Neural cell (in vitro differentiated cells): Measurements from ENCODE around the gene BORA. TPM values are rescaled to one million over a fixed set of nuclear protein-coding genes. Genes with fewer than 3 reads are reported as not detected.

Experiments
- H2AFZ ChIP-seq: fragments of 200-600, 300-800 bp; sonication (generic), shearing (Covaris generic); 2 replicates; pipeline ENCODE4 v1.6.0; 2014; ENCODE audit warnings: low read depth, mild to moderate bottlenecking, antibody characterized with exemption, low read length, moderate library complexity
- H3F3A ChIP-seq: fragments of 200-600 bp; shearing (Covaris generic); 2 replicates; pipeline ENCODE4 v1.6.1; 2016; ENCODE audit warnings: mild to moderate bottlenecking, moderate library complexity, mixed read lengths, antibody characterized with exemption, low read length; ENCODE audit not compliant: insufficient read depth, poor library complexity, severe bottlenecking
- H3K27ac ChIP-seq: fragments of 200-600, 300-800 bp; sonication (generic), shearing (Covaris generic); 2 replicates; pipeline ENCODE4 v1.5.1; 2014; ENCODE audit warnings: mild to moderate bottlenecking, low read length, moderate library complexity
- H3K27me3 ChIP-seq: fragments of 300-800, 200-600 bp; sonication (generic), shearing (Covaris generic); 2 replicates; pipeline ENCODE4 v1.6.0; 2014; ENCODE audit warnings: mild to moderate bottlenecking, low read depth, low read length, moderate library complexity; ENCODE audit not compliant: insufficient read depth
- H3K36me3 ChIP-seq: fragments of 300-800, 200-600 bp; sonication (generic), shearing (Covaris generic); 2 replicates; pipeline ENCODE4 v1.5.1; 2014; ENCODE audit warnings: mild to moderate bottlenecking, antibody characterized with exemption, low read length, moderate library complexity; ENCODE audit not compliant: insufficient read depth
- H3K4me2 ChIP-seq: fragments of 300-800, 200-600 bp; sonication (generic), shearing (Covaris generic); 2 replicates; pipeline ENCODE4 v1.6.0; 2014; ENCODE audit warnings: mild to moderate bottlenecking, low read length
- H3K4me3 ChIP-seq: fragments of 300-800, 200-600 bp; sonication (generic), shearing (Covaris generic); 2 replicates; pipeline ENCODE4 v1.5.1; 2014; ENCODE audit warnings: mild to moderate bottlenecking, low read length, moderate library complexity
- H3K79me2 ChIP-seq: fragments of 200-600 bp; shearing (Covaris generic); replicated peaks from 2 replicates; pipeline ENCODE4 v1.6.0; 2014; ENCODE audit warnings: mild to moderate bottlenecking, low read length, moderate library complexity; ENCODE audit not compliant: insufficient read depth
- H3K9ac ChIP-seq: fragments of 300-800, 200-600 bp; sonication (generic), shearing (Covaris generic); 2 replicates; pipeline ENCODE4 v1.6.1; 2016; ENCODE audit warnings: mild to moderate bottlenecking, low read length, mixed read lengths
- H3K9me2 ChIP-seq: fragments of 200-600 bp; shearing (Covaris generic); 2 replicates; pipeline ENCODE4 v1.6.1; 2016; ENCODE audit warnings: mild to moderate bottlenecking, low read length, mixed read lengths; ENCODE audit not compliant: insufficient read depth
- H3K9me3 ChIP-seq: fragments of 200-600, 300-800 bp; sonication (generic), shearing (Covaris generic); 2 replicates; pipeline ENCODE4 v1.6.1; 2016; ENCODE audit warnings: mild to moderate bottlenecking, mixed run types, low read length, moderate library complexity, mixed read lengths
- H4K20me1 ChIP-seq: fragments of 200-600 bp; shearing (Covaris generic); 2 replicates; pipeline ENCODE4 v1.6.1; 2016; ENCODE audit warnings: mild to moderate bottlenecking, mixed run types; ENCODE audit not compliant: insufficient read depth
- CTCF ChIP-seq: fragments of 450-650 bp; IDR thresholded peaks from 2 replicates; pipeline ENCODE4 v1.5.1; 2014; ENCODE audit warnings: antibody characterized with exemption, mild to moderate bottlenecking, moderate library complexity; ENCODE audit not compliant: poor library complexity, severe bottlenecking
- EP300 ChIP-seq: fragments of 450-650 bp; conservative IDR thresholded peaks from 2 replicates; pipeline ENCODE4 v1.6.1; 2014; ENCODE audit warnings: antibody characterized with exemption, mild to moderate bottlenecking, moderate library complexity; ENCODE audit not compliant: poor library complexity, severe bottlenecking
- EZH2 ChIP-seq: fragments of 200-600, 300-800 bp; shearing (Covaris generic), sonication (generic); IDR thresholded peaks from 2 replicates; pipeline ENCODE4 v1.6.1; 2014; ENCODE audit warnings: antibody characterized with exemption, low read length, borderline replicate concordance, mild to moderate bottlenecking; ENCODE audit not compliant: insufficient read depth, poor library complexity, severe bottlenecking
- MXI1 ChIP-seq: fragments of 450-650 bp; conservative IDR thresholded peaks from 2 replicates; pipeline ENCODE4 v1.6.1; 2014; ENCODE audit warnings: antibody characterized with exemption, mild to moderate bottlenecking; ENCODE audit not compliant: poor library complexity, severe bottlenecking
- RAD21 ChIP-seq: fragments of 450-650 bp; conservative IDR thresholded peaks from 2 replicates; pipeline ENCODE4 v1.6.1; 2014; ENCODE audit warnings: antibody characterized with exemption, mild to moderate bottlenecking, moderate library complexity
- SMC3 ChIP-seq: fragments of 450-650 bp; conservative IDR thresholded peaks from 2 replicates; pipeline ENCODE4 v1.6.1; 2014; ENCODE audit warnings: antibody characterized with exemption, mild to moderate bottlenecking, moderate library complexity; ENCODE audit not compliant: poor library complexity
- TAF1 ChIP-seq: IDR thresholded peaks from 2 replicates; pipeline ENCODE4 v1.6.1; 2012; ENCODE audit warnings: low read depth
- polyA plus RNA-seq: library from polyadenylated mRNA; depleted of rRNA; stranded (reverse); fragments of >200 nt; gene quantifications from 2 replicates; pipeline ENCODE4 v1.2.3, GENCODE V29; 2014
- TF ChIP-seq, protein P1 (sequence below): IDR thresholded peaks from 2 replicates; pipeline ENCODE4 v1.6.1; 2012; ENCODE audit warnings: borderline replicate concordance

The BORA gene
- polyA plus RNA-seq, 1 donor from 2014 or later, result 3.7 TPM

GRCh38 chr13:72694314-72694713 is 33.4 kb upstream of the BORA start:
- Histone ChIP-seq H3K79me2 (no peaks in the 10 kb centered on the region), H3F3A (no peaks in the 10 kb centered on the region), H4K20me1 (no peaks in the 10 kb centered on the region), H3K36me3 (no peaks in the 10 kb centered on the region), H3K4me3 (no peak overlapping the region), H3K9me2 (no peaks in the 10 kb centered on the region), H3K4me2 (no peak overlapping the region), H3K9me3 (peaks cover 5% of the 10 kb centered on the region), H3K27ac (peak overlapping the region; percentile 25), H3K27me3 (no peaks in the 10 kb centered on the region), H3K9ac (no peak overlapping the region), H2AFZ (no peak overlapping the region)
- TF ChIP-seq TAF1 (no peak), SMC3 (no peak), EP300 (no peak), MXI1 (no peak), RAD21 (no peak), EZH2 (no peak)
- TF ChIP-seq, protein P1, sequence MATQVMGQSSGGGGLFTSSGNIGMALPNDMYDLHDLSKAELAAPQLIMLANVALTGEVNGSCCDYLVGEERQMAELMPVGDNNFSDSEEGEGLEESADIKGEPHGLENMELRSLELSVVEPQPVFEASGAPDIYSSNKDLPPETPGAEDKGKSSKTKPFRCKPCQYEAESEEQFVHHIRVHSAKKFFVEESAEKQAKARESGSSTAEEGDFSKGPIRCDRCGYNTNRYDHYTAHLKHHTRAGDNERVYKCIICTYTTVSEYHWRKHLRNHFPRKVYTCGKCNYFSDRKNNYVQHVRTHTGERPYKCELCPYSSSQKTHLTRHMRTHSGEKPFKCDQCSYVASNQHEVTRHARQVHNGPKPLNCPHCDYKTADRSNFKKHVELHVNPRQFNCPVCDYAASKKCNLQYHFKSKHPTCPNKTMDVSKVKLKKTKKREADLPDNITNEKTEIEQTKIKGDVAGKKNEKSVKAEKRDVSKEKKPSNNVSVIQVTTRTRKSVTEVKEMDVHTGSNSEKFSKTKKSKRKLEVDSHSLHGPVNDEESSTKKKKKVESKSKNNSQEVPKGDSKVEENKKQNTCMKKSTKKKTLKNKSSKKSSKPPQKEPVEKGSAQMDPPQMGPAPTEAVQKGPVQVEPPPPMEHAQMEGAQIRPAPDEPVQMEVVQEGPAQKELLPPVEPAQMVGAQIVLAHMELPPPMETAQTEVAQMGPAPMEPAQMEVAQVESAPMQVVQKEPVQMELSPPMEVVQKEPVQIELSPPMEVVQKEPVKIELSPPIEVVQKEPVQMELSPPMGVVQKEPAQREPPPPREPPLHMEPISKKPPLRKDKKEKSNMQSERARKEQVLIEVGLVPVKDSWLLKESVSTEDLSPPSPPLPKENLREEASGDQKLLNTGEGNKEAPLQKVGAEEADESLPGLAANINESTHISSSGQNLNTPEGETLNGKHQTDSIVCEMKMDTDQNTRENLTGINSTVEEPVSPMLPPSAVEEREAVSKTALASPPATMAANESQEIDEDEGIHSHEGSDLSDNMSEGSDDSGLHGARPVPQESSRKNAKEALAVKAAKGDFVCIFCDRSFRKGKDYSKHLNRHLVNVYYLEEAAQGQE, result no peak

DNA sequence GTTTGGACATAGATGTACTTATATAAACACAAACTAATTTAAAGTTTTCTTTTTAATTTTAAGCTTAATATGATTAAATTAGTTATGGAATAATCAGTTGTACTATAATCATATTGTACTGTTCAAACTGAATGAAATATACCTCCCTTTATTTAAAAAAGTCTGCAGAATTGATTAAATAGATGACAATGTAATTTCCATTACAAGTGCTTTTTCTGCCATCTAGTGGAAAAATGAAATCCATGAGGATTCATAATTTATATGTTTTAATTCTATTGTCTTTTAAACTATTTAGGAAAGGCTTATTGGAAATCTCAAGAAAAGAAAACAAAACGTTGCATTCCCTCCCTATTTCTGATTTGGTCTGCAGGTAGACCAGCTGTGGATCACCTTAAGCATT is 31.1 kb upstream of the BORA start:
- Histone ChIP-seq H3K36me3 (no peaks in the 10 kb centered on the region), H3K27me3 (no peaks in the 10 kb centered on the region)

More for the DNA sequence above, 31.1 kb upstream of the BORA start:
- Histone ChIP-seq H3K27ac (no peak overlapping the region), H3K9me3 (peaks cover 5% of the 10 kb centered on the region), H3K79me2 (no peaks in the 10 kb centered on the region), H4K20me1 (no peaks in the 10 kb centered on the region), H3K9ac (no peak overlapping the region), H3K4me3 (no peak overlapping the region), H3K4me2 (no peak overlapping the region), H2AFZ (no peak overlapping the region), H3F3A (no peaks in the 10 kb centered on the region), H3K9me2 (no peaks in the 10 kb centered on the region)
- peak; percentile 76 for TF ChIP-seq CTCF
- TF ChIP-seq MXI1, result no peak
- peak; percentile 81 for TF ChIP-seq SMC3
- no peak for TF ChIP-seq TAF1
- TF ChIP-seq RAD21, result peak; percentile 85
